Adipocyte (in vitro differentiated cells): ENCODE data around the gene CDH5.

Experiments used
- DNase-seq: peaks from one replicate; pipeline ENCODE4 v3.0.0-alpha.2; 2015; ENCODE audit warnings: low read depth
- H3K27me3 ChIP-seq: replicated peaks from 2 replicates; pipeline ENCODE4 v1.7.0; 2013; ENCODE audit warnings: mild to moderate bottlenecking, low read length, moderate library complexity; ENCODE audit not compliant: control insufficient read depth, insufficient read depth
- H3K36me3 ChIP-seq: 2 replicates; pipeline ENCODE4 v1.7.0; 2013; ENCODE audit warnings: low read length, mild to moderate bottlenecking, moderate library complexity; ENCODE audit not compliant: control insufficient read depth, insufficient read depth, severe bottlenecking
- H3K4me1 ChIP-seq: 2 replicates; pipeline ENCODE4 v1.7.0; 2013; ENCODE audit warnings: mild to moderate bottlenecking, low read length, moderate library complexity; ENCODE audit not compliant: control insufficient read depth, insufficient read depth
- H3K4me3 ChIP-seq: 2 replicates; pipeline ENCODE4 v1.7.0; 2013; ENCODE audit warnings: mild to moderate bottlenecking, low read length, moderate library complexity
- H3K9ac ChIP-seq: 2 replicates; pipeline ENCODE4 v1.7.0; 2013; ENCODE audit warnings: mild to moderate bottlenecking, low read length, moderate library complexity
- H3K9me3 ChIP-seq: 2 replicates; pipeline ENCODE4 v1.7.0; 2013; ENCODE audit warnings: mild to moderate bottlenecking, low read length, moderate library complexity; ENCODE audit not compliant: control insufficient read depth

CDH5 gene

DNA sequence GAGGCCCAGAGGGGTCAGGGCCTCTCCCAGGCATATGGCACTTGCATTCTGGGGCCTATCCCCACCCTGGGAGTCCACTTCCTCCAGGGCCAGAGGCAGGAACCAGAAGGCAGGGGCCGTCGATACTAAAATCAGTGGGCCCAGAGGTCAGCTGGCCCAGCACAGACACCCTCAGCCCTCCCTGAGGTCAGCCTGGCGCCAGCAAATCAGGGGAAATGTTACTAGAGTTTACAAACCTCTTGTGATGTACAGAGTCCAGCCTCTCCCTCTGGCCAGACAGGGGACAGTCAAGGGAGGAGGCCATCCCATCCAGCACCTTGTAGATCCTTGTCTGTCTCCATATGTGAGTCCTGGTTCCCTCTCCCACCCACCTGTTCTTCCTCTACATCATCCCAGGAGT lies 10.8 kb downstream of the CDH5 start:
- DNase-seq: no peak
- H3K9ac ChIP-seq: no peak overlapping the region
- H3K4me1 ChIP-seq: no peaks in the 10 kb centered on the region
- no peaks in the 10 kb centered on the region for H3K9me3 ChIP-seq
- no peak overlapping the region for H3K4me3 ChIP-seq
- H3K36me3 ChIP-seq: no peaks in the 10 kb centered on the region
- peaks cover 25% of the 10 kb centered on the region for H3K27me3 ChIP-seq

DNA sequence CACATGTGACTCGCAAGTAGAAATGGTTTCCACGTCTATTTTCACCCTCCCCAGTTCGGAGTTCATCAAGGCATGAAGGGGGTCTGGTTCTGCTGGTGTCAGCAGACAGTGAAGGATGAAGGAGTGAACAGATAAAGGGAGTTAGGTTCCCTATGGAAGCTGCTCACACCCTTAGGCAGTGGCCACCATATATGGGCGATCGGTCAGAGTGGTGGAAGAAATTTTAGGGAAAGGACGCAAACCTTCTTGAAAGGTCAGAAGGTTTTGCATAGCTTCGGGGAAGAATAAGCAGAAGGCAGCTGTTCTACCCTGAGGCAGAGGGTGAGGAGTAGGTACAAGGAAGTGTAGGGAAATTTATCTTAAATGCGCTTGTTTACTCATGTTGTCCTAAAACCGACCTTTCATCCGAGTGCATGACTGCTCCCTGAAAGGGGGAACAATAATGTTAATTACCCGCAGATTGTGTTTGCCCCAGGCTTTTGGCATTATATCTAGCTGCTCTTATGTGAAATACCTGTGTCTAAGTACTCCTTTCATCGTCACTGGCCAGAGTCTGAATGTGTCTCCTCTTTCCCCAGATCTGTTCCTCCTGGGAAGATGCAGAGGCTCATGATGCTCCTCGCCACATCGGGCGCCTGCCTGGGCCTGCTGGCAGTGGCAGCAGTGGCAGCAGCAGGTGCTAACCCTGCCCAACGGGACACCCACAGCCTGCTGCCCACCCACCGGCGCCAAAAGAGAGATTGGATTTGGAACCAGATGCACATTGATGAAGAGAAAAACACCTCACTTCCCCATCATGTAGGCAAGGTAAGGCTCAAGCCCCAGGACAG lies 12.5 kb downstream of the CDH5 start:
- Histone ChIP-seq H3K4me3 (no peak overlapping the region), H3K9me3 (no peaks in the 10 kb centered on the region), H3K36me3 (no peaks in the 10 kb centered on the region), H3K9ac (no peak overlapping the region), H3K27me3 (peaks cover 18% of the 10 kb centered on the region), H3K4me1 (peaks cover 10% of the 10 kb centered on the region)
- DNase-seq: no peak

DNA sequence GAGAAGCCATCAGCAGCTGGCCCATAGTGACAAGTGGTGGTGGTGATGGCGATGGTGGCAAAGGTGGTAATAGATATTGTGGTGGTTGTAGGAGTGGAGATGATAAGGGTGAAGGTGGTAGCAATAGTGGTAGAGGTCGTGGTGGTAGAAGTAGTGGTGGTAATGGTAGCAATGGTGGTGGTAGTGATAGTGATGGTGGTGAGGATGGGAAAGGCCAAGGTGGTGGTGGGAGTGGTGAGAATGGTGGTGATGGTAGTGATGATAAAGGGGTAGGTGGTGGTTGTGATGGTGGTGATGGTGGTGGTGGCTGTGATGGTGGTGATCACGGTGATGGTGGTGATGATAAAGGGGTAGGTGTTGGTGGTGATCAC lies 13.1 kb downstream of the CDH5 start:
- DNase-seq: no peak
- H3K36me3 ChIP-seq: no peaks in the 10 kb centered on the region
- no peak overlapping the region for H3K9ac ChIP-seq
- no peaks in the 10 kb centered on the region for H3K9me3 ChIP-seq
- peaks cover 15% of the 10 kb centered on the region for H3K27me3 ChIP-seq
- peaks cover 10% of the 10 kb centered on the region for H3K4me1 ChIP-seq
- H3K4me3 ChIP-seq: no peak overlapping the region

DNA sequence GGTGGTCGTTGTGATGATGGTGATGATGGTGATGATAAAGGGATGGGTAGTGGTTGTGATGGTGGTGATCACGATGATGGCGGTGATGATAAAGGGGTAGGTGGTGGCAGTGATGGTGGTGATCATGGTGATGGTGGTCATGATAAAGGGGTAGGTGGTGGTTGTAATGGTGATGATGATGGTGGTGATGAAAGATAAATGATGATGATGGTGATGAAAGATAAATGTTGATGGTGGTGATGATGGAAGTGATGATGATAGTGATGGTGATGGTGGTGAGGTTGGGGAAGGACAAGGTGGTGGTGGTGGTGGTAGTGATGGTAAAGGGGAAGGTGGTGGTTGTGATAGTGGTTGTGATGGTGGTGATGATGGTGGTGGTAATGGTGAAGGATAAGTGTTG lies 13.9 kb downstream of the CDH5 start:
- Histone ChIP-seq H3K27me3 (peaks cover 15% of the 10 kb centered on the region), H3K36me3 (no peaks in the 10 kb centered on the region), H3K4me1 (peaks cover 10% of the 10 kb centered on the region), H3K9me3 (no peaks in the 10 kb centered on the region), H3K9ac (no peak overlapping the region), H3K4me3 (no peak overlapping the region)
- no peak for DNase-seq

DNA sequence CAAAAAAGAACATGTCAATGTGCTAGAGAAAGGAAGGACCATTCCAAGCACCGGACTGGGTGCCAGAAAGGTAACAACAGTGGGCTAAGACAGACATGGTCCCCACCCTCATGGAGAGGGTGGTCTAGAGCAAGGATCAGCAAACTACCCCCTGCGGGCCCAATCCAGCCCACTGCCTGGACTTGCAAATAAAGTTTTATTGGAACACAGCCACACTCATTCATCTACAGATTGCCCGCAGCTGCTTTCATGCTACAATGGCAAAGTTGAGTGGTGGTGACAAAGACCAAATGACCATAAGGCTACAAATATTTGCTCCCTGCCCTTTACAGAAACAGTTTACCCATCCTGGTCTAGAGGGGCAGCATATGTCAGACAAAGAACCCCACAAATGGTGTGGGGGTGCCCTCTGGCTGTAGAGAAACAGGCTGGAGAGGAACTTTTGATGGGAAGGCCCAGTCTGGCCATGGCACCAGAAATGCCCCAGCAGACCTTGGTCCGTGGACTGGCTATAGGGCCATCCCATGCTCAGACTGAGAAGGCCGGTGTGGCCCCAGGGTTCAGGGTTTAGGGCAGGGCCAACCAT lies 15.2 kb downstream of the CDH5 start:
- no peak overlapping the region for H3K9ac ChIP-seq
- H3K9me3 ChIP-seq: no peaks in the 10 kb centered on the region
- peaks cover 10% of the 10 kb centered on the region for H3K4me1 ChIP-seq
- no peak for DNase-seq
- H3K27me3 ChIP-seq: peaks cover 16% of the 10 kb centered on the region
- no peaks in the 10 kb centered on the region for H3K36me3 ChIP-seq
- no peak overlapping the region for H3K4me3 ChIP-seq

DNA sequence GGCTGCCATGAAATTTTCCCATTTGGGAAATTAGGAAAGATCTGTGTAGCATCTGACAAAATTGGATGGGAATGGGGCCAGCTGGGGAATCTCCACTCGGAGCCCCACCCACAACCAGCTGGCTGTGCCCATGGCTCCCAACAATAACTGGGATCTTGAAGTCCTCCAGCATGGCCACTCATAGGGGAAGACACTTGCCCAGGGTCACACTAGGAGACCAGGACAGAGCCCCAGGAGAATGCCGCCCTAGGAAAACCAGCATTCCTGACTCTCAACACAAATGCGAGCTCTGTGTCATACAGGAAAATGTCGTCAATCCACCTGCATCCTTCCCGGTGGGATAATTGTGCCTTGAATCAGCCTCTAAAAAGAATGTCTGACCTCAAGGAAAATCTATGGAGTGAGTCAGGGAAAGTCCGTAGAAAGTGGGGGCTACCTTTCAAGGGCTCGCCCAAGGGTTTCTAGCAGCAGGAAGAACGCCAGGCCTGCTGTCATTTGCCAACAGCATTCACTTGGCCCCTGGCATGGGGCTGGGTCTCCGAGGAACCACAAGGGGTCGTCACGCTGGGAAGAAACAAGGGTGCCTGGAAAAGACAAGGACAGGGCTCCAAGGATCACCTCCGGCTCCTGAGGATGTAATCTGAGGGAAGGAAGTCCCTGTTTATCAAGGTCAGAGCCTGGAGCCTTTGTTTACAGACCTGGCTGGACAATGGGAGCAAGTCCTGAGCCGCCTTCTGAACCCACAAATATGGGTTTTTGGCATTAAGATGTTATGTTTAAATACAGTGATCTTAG lies 15.9 kb downstream of the CDH5 start:
- H3K9me3 ChIP-seq: no peaks in the 10 kb centered on the region
- no peak overlapping the region for H3K9ac ChIP-seq
- DNase-seq: peak; percentile 25
- peaks cover 10% of the 10 kb centered on the region for H3K4me1 ChIP-seq
- H3K36me3 ChIP-seq: no peaks in the 10 kb centered on the region
- H3K4me3 ChIP-seq: no peak overlapping the region
- H3K27me3 ChIP-seq: peaks cover 18% of the 10 kb centered on the region

DNA sequence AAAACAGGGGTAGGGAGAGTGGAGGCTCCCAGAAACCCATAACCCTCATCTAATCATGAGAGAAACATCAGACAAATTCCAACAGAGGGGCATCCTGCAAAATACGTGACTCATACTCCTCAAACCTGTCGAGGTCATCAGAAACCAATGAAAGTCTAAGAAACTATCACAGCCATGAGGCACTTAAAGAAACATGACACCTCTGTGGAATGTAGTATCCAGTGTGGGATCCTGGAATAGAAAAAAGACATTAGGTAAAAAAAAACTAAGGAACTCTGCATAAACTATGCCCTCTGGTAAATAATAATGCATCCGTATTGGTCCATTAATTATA lies 16.4 kb downstream of the CDH5 start:
- no peaks in the 10 kb centered on the region for H3K9me3 ChIP-seq
- H3K4me1 ChIP-seq: peaks cover 10% of the 10 kb centered on the region
- H3K9ac ChIP-seq: no peak overlapping the region
- DNase-seq: peak; percentile 59
- no peaks in the 10 kb centered on the region for H3K36me3 ChIP-seq
- H3K4me3 ChIP-seq: no peak overlapping the region
- peaks cover 21% of the 10 kb centered on the region for H3K27me3 ChIP-seq

DNA sequence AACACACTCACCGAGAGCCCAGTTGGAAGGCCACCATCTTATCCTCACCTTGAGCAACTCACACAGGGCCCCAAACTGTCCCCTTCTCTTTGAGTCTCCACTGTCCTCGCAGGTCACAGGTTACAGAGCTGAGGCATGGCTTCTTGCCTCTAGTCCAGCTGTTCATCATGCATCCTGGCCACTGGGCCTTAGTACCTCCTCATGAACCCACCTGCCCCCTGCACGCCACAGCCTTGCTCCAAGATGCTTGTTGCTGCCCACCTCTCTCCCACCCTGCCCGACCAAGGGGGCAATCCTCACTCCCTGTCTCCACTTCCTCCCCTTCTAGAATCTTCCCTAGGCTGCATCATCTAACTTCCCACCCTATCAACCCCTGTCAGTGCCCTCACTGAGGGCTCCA lies 17.1 kb downstream of the CDH5 start:
- peaks cover 10% of the 10 kb centered on the region for H3K4me1 ChIP-seq
- peaks cover 21% of the 10 kb centered on the region for H3K27me3 ChIP-seq
- H3K36me3 ChIP-seq: no peaks in the 10 kb centered on the region
- H3K4me3 ChIP-seq: no peak overlapping the region
- no peaks in the 10 kb centered on the region for H3K9me3 ChIP-seq
- DNase-seq: no peak
- no peak overlapping the region for H3K9ac ChIP-seq

DNA sequence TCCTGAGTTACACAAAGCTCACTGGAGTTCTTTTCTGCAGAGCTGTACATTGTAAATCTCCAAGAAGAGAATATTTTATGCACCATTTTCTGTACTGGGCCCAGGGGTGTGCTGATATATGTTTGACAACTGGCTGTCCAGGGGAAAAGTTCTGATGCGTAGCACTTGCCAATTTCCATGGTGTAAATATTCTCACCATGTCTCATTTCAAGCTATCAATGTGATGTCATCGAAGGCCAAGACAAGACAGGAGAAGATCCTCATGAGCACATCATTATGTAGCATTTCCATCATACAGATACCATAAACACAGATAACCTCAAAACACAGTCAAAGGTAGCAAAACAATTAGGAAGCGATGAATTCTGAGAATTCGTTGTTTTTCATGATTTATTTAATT lies 18.9 kb downstream of the CDH5 start:
- no peaks in the 10 kb centered on the region for H3K36me3 ChIP-seq
- peaks cover 23% of the 10 kb centered on the region for H3K27me3 ChIP-seq
- H3K9ac ChIP-seq: no peak overlapping the region
- H3K4me3 ChIP-seq: no peak overlapping the region
- no peak for DNase-seq
- no peaks in the 10 kb centered on the region for H3K9me3 ChIP-seq
- peaks cover 10% of the 10 kb centered on the region for H3K4me1 ChIP-seq

DNA sequence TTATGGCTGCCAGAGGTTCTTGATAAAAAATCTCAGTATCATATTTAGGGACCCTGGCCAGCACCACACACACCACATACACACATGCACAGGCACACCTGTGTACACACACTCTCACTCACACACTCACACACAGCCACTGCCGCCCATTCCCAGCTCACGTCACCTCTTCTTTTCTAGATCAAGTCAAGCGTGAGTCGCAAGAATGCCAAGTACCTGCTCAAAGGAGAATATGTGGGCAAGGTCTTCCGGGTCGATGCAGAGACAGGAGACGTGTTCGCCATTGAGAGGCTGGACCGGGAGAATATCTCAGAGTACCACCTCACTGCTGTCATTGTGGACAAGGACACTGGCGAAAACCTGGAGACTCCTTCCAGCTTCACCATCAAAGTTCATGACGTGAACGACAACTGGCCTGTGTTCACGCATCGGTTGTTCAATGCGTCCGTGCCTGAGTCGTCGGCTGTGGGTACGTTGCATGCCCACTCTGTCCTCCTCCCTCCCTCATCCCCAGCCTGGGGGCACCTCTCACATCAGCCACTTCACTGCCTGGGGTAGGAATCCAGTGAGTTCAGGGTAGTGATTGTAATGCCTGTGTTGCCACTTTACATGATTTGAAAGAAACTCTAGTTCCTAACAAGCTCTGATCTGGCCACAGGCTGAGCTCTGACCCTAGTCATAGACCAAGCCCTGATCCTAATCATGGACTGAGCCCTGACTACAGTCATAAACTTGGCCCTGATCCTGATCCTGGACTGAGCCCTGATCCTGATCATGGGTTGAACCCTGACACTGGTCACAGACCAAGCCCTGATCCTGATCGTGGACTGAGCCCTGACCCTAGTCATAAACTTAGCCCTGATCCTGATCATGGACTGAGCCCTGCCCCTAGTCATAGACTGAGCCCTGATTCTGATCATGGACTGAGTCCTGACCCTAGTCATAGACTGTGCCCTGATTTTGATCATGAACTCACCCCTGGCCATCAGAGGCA lies 20.4 kb downstream of the CDH5 start:
- no peak for DNase-seq
- no peak overlapping the region for H3K9ac ChIP-seq

More for the DNA sequence above, 20.4 kb downstream of the CDH5 start:
- no peak overlapping the region for H3K4me3 ChIP-seq
- peaks cover 10% of the 10 kb centered on the region for H3K4me1 ChIP-seq
- peaks cover 23% of the 10 kb centered on the region for H3K27me3 ChIP-seq
- no peaks in the 10 kb centered on the region for H3K9me3 ChIP-seq
- H3K36me3 ChIP-seq: no peaks in the 10 kb centered on the region
